HG03064 (cell line): Measurements from ENCODE around the gene CAMKV.
"Not testable (repeated sequence)": the region's sequence is repeated elsewhere in the genome, so short reads cannot be mapped to it uniquely, and the experiment has no call there.

Experiments
- ATAC-seq: cut with Tn5 transposase; IDR thresholded peaks from one replicate; pipeline ENCODE4 v1.9.1; 2021; ENCODE audit warnings: low read depth; ENCODE audit not compliant: unreplicated experiment

CAMKV gene, protein sequence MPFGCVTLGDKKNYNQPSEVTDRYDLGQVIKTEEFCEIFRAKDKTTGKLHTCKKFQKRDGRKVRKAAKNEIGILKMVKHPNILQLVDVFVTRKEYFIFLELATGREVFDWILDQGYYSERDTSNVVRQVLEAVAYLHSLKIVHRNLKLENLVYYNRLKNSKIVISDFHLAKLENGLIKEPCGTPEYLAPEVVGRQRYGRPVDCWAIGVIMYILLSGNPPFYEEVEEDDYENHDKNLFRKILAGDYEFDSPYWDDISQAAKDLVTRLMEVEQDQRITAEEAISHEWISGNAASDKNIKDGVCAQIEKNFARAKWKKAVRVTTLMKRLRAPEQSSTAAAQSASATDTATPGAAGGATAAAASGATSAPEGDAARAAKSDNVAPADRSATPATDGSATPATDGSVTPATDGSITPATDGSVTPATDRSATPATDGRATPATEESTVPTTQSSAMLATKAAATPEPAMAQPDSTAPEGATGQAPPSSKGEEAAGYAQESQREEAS

DNA sequence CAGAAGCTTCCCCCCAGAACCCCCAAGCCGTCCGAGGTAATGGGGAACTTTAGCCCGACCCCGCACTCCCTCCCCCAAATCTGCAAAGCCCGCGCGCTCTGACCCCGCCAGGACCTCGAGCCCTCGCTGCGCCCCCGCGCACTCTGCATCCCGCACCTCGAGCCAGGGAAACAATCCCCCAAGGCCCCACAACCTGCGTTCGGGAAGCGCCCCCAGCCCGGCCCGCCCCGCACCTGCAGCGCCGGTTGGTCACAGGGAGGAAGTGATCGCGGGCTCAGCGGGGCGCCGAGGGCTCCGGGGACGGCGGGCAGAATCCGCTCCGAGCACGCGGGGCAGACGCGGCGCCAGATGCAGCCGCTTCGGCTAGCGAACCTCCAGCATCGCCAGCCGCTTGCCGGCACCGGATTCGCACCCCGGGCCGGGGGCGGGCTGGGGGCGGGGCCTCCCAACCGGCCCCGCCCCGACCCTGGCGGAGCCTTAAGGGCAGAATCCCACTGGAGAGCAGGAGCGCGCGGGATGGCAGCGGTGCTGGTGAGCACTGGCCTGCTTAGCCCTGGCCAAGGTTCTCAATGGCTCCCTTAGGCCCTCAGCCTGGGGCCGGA is at the start of gene CAMKV:
CAMKV (minus strand) TSS at position 382 of the 602 bp plus-strand sequence. CDS start 7,518 bp downstream, outside the sequence.
- no peak for ATAC-seq

DNA sequence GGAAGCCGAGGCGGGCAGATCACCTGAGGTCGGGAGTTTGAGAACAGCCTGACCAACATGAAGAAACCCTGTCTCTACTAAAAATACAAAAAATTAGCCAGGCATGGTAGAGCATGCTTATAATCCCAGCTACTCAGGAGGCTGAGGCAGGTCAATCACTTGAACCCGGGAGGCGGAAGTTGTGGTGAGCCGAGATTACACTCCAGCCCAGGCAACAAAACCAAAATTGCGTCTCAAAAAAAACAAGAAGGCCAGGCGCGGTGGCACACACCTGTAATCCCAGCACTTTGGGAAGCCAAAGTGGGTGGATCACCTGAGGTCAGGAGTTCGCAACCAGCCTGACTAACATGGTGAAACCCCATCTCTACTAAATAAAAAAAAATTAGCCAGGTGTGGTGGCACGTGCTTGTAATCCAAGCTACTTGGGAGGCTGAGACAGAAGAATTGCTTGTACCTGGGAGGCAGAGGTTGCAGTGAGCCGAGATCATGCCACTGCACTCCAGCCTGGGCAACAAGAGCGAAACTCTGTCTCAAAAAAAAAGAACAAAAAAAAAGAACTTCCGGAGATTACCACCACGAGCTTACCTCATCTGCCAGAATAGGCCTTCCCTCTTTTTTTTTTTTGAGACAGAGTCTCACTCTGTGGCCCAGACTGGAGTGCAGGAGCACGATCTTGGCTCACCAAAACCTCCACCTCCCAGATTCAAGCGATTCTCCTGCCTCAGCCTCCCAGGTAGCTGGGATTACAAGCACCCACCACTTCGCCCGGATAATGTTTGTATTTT is 48.3 kb upstream of the CAMKV start:
- ATAC-seq: not testable (repeated sequence)

DNA sequence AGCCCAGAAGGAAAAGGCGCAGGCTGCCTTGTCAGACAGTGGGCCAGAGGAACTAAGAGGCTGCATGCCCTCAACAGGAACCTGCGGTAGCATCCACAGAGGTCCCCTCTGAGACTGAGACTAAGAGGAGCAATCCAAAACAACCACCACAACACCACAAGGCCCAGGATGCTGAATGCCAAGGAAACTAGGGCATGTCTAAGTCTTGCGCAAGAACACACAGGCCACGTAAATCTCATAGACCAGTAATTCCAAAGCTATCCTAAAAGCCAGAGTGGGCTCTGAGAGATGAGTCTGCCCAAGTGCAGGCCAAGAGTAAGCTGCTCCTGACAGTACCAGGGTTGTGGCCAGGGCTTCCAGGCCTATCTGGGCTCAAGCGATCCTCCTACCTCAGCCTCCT is 47.0 kb upstream of the CAMKV start:
- ATAC-seq: no peak

DNA sequence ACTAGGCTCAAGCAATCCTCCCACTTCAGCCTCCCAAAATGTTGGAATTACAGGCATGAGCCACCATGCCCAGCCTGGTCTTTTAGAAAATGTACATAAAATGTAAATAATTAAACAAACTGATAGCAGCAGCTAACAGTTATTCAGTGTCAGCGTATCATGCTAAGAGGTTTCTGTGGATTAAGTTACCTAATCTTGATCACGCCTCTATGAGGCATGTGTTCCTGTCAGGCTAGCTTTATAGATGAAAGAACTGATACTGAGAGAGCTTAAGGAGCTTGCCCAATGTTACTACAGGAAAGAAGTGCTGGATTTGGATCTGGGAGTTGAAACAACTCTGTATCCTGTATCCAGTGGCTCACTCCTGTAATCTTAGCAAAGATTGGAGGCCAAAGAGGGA is 45.2 kb upstream of the CAMKV start:
- ATAC-seq: no peak

DNA sequence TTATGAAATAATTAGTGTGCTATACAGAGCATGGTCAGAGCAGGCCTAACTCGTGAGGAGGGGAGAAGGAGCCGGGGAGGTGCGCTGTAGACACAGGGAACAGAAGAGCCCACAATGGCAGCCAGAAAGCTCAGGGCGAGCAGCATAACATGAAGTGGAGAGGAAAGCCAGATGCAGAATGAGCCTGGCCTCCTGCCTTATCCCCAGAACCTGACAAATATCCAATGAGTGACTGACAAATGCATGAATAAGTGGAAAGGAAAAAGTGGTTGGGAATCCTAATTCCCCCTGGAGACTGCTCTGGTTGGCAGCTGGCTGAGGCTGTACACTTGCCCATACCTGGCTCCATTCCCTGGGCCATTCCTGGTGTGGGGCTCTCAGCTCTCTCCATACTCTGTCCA is 43.2 kb upstream of the CAMKV start:
- no peak for ATAC-seq

DNA sequence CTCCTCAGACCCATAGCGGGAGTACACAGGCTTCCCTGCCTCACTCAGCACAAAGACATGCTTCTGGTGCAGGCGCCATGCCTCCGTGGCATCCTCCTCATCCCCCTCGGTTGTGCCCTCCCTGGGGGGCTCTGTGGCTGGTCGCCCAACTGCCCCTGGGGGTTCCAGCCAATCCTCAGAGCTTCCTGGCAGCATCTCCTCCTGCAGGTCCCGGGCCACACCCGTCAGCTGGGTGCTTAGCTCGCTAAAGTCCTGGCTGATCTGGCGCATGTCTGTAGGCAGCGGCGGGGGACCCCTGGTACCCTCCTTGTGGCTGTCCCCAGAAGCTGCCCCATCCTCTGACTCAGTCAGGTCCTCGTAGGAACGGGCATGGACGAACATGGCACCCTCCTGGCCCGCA is 41.9 kb upstream of the CAMKV start:
- ATAC-seq: no peak

DNA sequence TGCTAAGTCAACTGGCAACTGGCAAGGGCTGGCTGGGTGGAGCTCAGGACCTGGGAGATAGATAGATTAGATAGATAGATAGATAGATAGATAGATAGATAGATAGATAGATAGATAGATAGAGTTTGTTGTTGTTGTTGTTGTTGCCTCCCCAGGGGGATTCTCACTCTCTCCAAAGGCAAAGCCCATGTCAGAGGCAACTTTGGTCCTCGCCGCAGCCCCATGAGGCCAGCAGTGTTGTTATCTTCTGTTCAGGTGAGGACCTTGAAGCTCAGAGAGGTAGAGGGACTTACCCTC is 41.4 kb upstream of the CAMKV start:
- ATAC-seq: no peak

DNA sequence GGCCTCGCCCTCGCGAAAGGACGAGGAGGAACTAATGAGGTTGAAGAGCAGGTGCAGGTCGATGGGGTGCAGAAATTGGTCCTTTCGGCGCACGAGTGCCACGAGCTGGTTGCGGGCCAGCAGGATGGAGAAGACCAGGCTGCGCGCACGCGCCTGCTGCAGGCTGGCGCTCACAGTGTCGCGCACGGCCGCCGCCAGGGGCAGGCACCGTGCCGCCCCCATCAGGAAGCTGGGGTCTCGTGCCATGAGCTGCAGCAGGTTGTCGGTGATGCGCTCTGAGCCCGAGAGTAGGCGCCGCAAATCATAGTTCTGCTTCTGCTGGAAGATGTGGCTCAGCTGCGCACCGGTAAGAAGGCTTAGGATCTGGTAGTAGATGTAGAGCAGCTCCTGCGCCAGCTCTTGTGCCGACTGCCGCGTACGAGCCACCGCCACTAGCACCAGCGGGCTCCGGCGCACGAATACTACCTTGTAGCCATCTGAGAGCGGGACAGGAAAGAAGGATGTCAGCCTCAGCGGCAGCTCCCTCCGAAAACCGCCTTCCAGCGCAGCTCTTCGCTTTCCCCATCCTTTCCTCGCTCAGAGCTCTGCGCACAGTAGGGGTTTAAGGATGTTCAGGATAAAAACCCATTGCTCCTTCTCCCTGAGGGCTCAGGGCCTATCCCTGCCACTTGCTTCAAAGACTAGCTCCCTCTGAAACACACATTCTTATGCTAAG is 40.9 kb upstream of the CAMKV start:
- no peak for ATAC-seq

DNA sequence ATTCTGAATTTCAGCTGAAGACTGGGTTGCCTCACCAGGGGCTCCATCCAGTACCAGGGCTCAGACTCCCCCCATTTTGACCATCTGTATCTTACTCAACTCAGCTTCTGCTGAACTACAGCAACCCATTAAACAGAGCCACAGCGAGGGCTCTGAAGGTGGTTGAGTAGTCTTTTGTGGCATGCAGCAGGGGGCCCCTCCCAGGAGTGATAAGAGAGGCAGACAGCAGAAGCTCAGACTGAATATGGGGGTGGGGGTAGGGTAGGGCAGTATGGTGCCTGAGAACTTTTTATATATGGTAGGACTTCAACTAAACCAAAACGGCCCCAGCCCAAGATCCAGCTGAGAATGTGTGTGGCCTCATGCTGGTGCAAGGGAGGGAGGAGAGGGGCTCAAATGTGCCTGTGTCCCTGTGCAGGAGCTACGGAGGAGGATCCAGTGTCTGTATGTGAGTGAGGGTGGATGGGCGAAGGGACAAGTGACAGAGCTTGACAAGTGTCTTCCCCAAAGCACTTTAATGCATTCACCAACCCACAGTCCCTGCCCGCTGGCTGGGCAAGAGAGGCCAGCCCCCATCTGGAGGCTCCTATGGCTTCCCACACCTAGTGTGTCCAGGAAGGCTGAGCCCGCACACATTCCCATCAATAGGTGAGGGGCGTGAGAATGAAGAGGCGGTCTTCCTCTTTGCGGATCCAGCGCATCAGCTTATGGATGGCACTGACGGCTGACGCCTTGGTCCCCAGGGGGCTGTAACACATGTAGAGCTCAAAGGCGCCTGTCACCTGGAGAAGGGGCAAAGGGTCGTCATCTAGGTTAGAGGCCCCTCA is 38.9 kb upstream of the CAMKV start:
- ATAC-seq: no peak

DNA sequence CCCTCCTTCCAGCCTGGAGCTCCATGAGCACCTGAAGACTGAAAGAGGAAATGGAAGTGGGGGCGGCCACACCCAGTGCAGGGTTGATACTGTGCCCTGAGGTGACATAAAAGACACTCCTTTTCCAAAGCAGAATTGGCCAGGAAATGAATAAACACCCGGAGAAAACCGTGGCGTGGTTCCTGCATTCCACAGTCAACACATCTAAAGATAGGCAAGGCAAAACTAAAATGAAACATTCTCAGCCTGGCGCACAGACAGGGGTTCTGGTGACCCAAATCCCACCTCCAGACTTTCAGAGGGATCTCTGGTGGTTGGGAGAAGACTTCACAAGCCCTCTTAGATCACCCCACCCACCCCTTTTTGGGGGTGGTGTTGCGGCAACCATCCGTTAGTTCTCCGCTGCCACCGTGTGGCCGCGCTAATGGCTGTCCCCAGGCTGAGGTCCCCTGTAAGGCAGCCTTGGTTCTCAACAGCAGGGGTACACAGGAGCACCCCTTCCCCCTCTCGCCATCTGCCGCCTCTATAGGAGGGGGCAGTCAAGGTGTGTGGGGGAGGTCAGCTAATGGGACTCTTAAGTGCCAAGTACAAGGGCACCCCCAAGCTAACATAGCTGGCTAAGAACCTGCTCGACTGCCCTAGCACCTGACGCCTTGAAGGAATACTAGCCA is 36.5 kb upstream of the CAMKV start:
- no peak for ATAC-seq

DNA sequence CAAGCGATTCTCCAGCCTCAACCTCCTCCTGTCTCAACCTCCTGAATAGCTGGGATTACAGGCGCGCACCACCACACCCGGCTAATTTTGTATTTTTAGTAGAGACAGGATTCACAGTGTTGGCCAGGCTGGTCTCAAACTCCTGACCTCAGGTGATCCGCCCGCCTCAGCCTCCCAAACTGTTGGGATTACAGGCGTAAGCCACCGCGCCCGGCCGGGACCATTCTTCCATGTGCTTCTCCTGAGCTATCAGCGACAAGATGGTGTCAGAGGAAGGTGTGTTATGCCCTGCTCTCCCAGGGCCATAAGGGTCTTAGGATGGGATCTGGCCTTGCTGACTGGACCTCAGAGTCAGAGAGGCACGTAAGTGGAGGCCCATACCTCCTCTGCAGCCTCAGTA is 34.7 kb upstream of the CAMKV start:
- not testable (repeated sequence) for ATAC-seq

DNA sequence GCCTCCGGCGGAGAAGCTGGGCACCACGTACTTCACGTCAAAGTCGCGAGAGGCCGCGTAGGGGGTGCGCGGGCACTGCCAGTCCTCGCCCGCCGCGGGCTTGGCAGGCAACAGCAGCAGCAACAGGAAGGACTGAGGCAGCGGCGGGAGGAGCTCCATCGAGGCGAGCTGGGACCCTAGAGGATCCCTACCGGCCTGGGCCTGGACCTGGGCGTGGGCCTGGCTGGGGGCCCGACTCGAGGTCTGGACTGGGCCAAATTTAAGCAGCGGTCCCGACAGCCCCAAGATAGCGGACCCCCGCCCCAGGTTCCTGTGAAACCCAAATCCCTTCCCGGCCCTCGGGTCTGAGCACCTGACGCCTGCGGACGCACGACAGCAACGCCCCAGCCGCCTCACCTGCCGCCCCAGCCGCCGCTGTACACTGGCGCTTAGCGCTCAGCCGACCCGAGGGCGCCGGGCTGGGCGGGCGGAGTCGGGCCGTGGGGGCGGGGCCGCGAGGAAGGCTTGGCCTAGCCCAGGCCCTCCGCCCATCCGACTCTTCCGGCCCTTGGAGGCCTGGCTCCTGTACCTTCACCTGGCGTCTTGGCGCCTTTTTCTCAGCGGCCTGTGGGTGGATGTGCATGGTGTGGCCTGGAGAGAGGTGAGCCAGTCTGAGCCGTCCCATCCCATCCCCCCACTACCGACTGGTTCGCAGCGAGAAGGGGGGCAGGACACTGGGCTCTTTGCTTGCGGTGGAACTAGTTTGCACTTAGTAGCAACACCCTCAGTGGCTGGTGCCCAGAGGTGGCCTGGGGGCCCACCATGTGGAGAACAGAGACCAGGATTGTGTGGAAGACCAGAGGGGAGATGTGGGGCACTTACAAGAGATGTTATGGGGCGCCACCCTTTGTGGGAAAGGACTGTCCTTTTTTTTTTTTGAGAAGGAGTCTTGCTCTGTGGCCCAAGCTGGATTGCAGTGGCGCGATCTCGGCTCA is 34.0 kb upstream of the CAMKV start, which contains the start of gene MST1R:
MST1R (minus strand) TSS at position 423 of the 974 bp plus-strand sequence; CDS start at position 159, 264 bp downstream.
- ATAC-seq: peak; percentile 73

DNA sequence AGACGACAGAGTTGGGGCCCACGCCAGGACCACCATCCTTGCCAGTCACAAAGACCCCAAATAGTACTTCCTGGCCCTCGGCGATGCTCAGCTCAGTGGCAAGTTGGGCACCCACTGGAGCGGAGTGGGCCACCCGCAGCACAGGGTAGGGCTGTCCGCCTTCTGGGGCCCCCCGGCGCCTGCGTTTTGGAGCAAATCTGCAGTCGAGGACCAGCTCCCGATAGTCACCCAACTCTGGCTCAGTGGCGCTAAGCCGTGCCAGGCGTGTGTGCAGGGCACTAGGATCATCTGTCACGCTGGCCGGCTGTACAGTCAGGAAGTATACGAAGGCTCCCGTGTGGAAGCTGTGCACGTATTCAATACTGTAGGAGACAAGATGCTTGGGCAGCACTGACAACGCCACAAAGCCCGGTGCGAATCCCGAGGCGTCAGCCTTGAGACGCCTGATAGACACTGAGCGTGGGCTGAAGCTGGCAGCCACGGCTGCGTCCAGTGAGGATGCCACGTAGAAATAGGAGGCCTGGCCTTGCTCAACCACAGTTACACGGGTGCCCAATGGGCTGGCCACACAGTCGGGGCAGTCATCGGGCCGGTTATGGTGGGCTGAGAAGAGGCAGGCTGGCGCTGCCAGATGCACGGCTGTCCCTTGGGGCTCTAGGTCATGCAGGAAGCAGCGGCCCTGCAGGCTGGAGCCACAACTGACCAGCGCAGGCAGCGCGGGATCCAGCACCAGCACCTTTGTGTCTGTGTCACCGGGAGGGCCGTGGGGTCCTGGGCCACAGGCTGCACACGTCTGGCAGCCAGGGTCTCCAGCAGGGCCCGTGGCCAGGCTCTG is 33.0 kb upstream of the CAMKV start:
- no peak for ATAC-seq

DNA sequence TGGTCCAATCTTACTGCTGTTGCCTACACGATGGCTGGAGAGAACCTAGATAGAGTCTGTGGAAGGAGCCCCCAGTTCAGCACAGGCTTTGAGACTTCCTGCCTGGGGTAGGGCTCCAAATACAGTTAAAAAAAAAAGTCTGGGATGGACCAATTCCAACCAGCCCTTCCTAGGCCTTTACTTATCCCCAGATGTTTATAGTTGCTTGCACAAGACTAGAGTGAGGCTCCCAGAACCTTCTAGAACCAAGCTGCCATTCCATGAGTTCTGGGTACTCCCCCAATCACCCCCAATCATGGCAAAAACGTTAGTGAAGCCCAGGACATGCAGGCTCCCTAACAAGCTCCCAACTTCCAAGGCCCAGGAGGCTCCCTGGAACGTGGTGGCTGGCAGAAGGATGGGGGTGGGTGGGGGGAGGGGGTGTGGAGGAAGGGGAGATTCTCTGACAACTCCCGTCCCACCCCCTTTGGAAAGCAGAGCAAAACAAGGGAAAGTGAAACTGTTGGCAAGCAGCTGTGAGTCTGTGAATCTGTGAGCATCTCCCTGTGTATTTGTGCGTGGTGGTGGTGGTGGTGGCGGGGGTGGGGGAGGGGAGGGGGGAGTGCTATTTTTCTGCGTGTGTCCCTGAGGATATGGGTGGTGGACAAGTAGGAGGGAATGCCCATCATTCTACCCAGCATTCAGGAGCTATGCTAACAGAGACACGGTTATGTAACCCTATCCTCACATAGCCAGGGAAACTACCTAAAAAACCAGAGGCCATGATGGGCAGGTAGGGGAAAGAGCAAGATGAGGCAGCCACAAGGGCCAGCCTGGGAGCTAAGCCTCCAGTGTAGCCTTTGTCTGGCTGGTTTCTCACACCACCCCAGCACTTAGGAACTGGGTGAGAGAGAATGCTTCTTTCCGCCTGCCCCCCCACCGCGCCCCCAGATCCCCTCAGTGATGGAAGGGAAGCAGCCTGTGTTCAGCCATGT is 31.9 kb upstream of the CAMKV start:
- ATAC-seq: no peak

DNA sequence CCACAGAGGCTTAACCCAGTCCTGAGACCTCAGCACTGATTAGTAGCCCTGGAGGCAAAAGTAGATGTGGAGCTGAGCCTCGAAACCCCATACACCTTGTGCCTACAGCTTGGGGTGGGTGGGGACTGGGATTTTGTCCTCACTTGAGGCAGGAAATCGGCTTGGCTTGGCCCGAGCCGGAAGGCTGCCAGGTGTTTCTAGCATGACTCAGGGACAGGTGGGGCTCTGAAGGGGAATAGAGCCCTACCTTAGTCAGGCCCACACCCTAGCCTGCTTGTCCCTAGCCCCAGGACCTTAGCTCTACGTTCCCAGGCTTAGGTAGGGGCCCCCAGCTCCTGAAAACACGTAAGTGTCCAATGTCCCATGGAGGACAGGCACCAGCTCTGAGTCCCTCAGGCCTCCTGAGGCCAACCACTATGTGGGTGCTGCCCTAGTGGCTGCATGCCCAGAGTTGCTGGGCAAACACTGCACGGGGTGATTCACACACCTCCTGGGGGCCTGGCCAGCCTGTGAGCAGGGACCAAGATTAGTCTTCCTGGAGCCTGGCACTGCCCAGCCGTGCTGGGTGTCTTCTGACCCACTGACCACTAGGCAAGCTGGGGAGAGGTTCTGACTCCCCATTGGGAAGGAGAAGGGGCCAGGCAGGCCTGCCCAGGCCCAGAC is 30.9 kb upstream of the CAMKV start:
- ATAC-seq: no peak

DNA sequence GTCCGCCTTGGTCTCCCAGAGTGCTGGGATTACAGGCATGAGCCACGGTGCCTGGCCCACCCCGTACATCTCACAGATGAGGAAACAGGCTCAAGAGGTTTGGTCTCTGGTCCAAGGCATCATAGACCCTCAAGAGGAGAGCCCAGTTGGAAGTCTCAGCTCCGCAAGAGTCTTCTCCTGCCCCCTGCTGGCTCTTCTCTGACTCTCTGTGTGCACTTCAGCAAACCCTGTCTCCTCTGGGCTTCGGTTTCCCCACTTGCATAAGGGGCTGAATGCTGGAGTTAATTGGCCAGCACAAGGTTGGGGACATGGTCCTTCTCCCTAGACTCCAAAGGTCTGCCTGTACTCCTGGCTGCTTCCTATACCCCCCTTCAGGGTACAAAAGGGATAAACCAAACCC is 30.1 kb upstream of the CAMKV start:
- ATAC-seq: no peak
